NCI-H524 (cell line): ENCODE measurements around the gene EXD1.

Experiments used
- DNase-seq, 2 experiments: peaks; one replicate each; lab custom pipeline; 2025; lab: John Stamatoyannopoulos, UW

Gene EXD1

GRCh38 chr15:41231422-41232226 lies 1.1 kb upstream of the EXD1 start:
- peak in 1 of 2 experiments; percentile 71 for DNase-seq

- DNase-seq: no peak
Observed at GRCh38 chr15:41230345-41230649, 260 bp downstream of the EXD1 start.

GRCh38 chr15:41219381-41219780 lies 11.2 kb downstream of the EXD1 start:
- DNase-seq: no peak

GRCh38 chr15:41218851-41219250 lies 11.7 kb downstream of the EXD1 start:
- no peak for DNase-seq

GRCh38 chr15:41215708-41216107 lies 14.8 kb downstream of the EXD1 start:
- DNase-seq: no peak

- DNase-seq: no peak
Observed at GRCh38 chr15:41207687-41208448, 22.7 kb downstream of the EXD1 start.

- DNase-seq: no peak
Observed at GRCh38 chr15:41205315-41205714, 25.2 kb downstream of the EXD1 start.

- DNase-seq: no peak
Observed at GRCh38 chr15:41203395-41203794, 27.2 kb downstream of the EXD1 start.

- DNase-seq: no peak
Observed at GRCh38 chr15:41199470-41199869, 31.1 kb downstream of the EXD1 start.

- DNase-seq: no peak
Observed at GRCh38 chr15:41194444-41194843, 36.1 kb downstream of the EXD1 start.

- no peak for DNase-seq
Observed at GRCh38 chr15:41183581-41183980, 47.0 kb downstream of the EXD1 start.

GRCh38 chr15:41182266-41182665 lies 48.3 kb downstream of the EXD1 start:
- DNase-seq: no peak

- no peak for DNase-seq
Observed at GRCh38 chr15:41180206-41180789, 50.3 kb downstream of the EXD1 start.

- DNase-seq: no peak
Observed at GRCh38 chr15:41169781-41170180, 60.8 kb downstream of the EXD1 start.

GRCh38 chr15:41169086-41169485 lies 61.5 kb downstream of the EXD1 start:
- no peak for DNase-seq

GRCh38 chr15:41161736-41162135 lies 68.8 kb downstream of the EXD1 start:
- no peak for DNase-seq

GRCh38 chr15:41161336-41161735 lies 69.2 kb downstream of the EXD1 start:
- DNase-seq: no peak

- no peak for DNase-seq
Observed at GRCh38 chr15:41160639-41161315, 69.8 kb downstream of the EXD1 start.

GRCh38 chr15:41154412-41154811 lies 76.1 kb downstream of the EXD1 start:
- no peak for DNase-seq

GRCh38 chr15:41153733-41154132 lies 76.8 kb downstream of the EXD1 start:
- DNase-seq: no peak

GRCh38 chr15:41151451-41152005 lies 79.0 kb downstream of the EXD1 start:
- DNase-seq: no peak

GRCh38 chr15:41150279-41150678 lies 80.3 kb downstream of the EXD1 start:
- DNase-seq: no peak
